Mucosa of descending colon (tissue), 3 donors: Measurements from ENCODE around the gene CDIPT. TPM values are rescaled to one million over a fixed set of nuclear protein-coding genes. Genes with fewer than 3 reads are reported as not detected.

Experiments used
- ATAC-seq: fragments of 200-7000 bp; cut with Tn5 transposase; one replicate; pipeline ENCODE4 v1.9.1; 2020; ENCODE audit warnings: mild to moderate bottlenecking, moderate library complexity
- DNase-seq, 3 donors: peaks; one replicate each; pipeline ENCODE4 v3.0.0-alpha.2; 2020
- H3K36me3 ChIP-seq: fragments of 200-600 bp; one replicate; pipeline ENCODE4 v1.8.0; 2021; ENCODE audit warnings: low read depth, mild to moderate bottlenecking
- H3K4me1 ChIP-seq: fragments of 200-600 bp; one replicate; pipeline ENCODE4 v1.8.0; 2021; ENCODE audit warnings: low read depth, mild to moderate bottlenecking
- H3K4me3 ChIP-seq: fragments of 200-600 bp; one replicate; pipeline ENCODE4 v1.8.0; 2021; ENCODE audit warnings: mild to moderate bottlenecking
- H3K9me3 ChIP-seq: fragments of 200-600 bp; one replicate; pipeline ENCODE4 v1.8.0; 2021; ENCODE audit warnings: mild to moderate bottlenecking
- intact Hi-C, 2 donors: fragments of 100-400 bp; cut with DNase I in 1 of 2; cut with micrococcal nuclease in 1 of 2; formaldehyde crosslinking; loops; one replicate each; pipeline versions ENCODE4 v1.11.0 to v1.11.1; 2022; cut with DNase I, micrococcal nuclease
- total RNA-seq, 3 donors: library from RNA; stranded (reverse); fragmentation: NEBNext Ultra II Directional in 2 of 3; extraction: Animal tissue kit (Norgen Biotek cat#: 25700) in 2 of 3; gene quantifications; one replicate each; pipeline versions ENCODE4 v1.2.1 to v1.2.4, GENCODE V29; 2021 to 2023
- TF ChIP-seq, protein P1 (sequence below): fragments of 200-600 bp; IDR thresholded peaks from one replicate; pipeline ENCODE4 v1.8.0; 2022; ENCODE audit warnings: antibody characterized with exemption, mild to moderate bottlenecking
- donor health status: DM: no; HTN: no; CAD: no; lungs with moderate emphysema.
- donor health status: DM: no; HTN: no; CAD: no.
- donor health status: DM: no; HTN: yes; CAD: no.

CDIPT gene
- total RNA-seq, 3 donors from 2014 or later: 53.1 to 102 (median 90.5) TPM

DNA sequence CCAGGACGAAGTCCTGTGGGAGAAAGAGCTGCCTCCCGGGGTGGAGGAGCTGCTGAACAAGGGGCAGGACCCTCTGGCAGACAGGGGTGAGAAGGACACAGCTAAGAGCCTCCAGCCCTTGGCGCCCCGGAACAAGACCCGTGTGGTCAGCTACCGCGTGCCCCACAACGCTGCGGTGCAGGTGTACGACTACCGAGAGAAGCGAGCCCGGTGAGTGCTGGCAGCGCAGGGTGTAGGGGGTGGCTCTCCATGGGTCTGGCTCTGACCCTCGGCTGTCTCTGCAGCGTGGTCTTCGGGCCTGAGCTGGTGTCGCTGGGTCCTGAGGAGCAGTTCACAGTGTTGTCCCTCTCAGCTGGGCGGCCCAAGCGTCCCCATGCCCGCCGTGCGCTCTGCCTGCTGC, 21.4 kb downstream of the CDIPT start:
- Histone ChIP-seq H3K36me3 (peaks cover 49% of the 10 kb centered on the region), H3K4me1 (no peaks in the 10 kb centered on the region), H3K4me3 (no peak overlapping the region), H3K9me3 (no peaks in the 10 kb centered on the region)
- intact Hi-C loops: no loop called here
- no peak for DNase-seq
- no peak for ATAC-seq
- TF ChIP-seq, protein P1, sequence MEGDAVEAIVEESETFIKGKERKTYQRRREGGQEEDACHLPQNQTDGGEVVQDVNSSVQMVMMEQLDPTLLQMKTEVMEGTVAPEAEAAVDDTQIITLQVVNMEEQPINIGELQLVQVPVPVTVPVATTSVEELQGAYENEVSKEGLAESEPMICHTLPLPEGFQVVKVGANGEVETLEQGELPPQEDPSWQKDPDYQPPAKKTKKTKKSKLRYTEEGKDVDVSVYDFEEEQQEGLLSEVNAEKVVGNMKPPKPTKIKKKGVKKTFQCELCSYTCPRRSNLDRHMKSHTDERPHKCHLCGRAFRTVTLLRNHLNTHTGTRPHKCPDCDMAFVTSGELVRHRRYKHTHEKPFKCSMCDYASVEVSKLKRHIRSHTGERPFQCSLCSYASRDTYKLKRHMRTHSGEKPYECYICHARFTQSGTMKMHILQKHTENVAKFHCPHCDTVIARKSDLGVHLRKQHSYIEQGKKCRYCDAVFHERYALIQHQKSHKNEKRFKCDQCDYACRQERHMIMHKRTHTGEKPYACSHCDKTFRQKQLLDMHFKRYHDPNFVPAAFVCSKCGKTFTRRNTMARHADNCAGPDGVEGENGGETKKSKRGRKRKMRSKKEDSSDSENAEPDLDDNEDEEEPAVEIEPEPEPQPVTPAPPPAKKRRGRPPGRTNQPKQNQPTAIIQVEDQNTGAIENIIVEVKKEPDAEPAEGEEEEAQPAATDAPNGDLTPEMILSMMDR: no peak

- intact Hi-C loops: no loop called here
- TF ChIP-seq, protein P1: no peak
- ATAC-seq: no peak
Observed at GRCh38 chr16:29840240-29840639, 22.8 kb downstream of the CDIPT start.

DNA sequence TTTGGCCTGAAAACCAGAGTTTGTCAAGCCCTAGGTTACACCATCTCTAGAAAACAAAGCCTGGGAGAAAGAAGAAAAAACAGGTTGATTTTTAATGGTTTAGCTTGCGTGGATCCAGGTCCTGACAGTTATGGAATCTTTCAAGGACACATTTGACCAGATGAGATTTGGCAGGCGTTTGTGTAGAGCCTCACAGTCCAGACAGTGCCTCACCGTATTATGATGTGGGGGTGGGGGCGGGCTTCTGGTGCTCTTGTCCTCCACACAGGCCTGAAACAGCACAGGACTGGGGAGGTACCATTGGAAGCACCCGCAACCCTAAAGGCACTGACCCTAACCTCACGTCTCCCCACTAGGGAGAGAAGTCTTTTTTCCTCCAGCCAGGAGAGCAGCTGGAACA, 23.2 kb downstream of the CDIPT start:
- H3K4me3 ChIP-seq: no peak overlapping the region
- no peaks in the 10 kb centered on the region for H3K9me3 ChIP-seq
- TF ChIP-seq, protein P1: no peak
- peaks cover 42% of the 10 kb centered on the region for H3K36me3 ChIP-seq
- H3K4me1 ChIP-seq: no peaks in the 10 kb centered on the region
- ATAC-seq (no peak), DNase-seq (no peak)
- intact Hi-C loops: no loop called here

More at GRCh38 chr16:29840240-29840639, 22.8 kb downstream of the CDIPT start:
- Histone ChIP-seq H3K9me3 (no peaks in the 10 kb centered on the region), H3K36me3 (peaks cover 46% of the 10 kb centered on the region), H3K4me1 (no peaks in the 10 kb centered on the region), H3K4me3 (no peak overlapping the region)
- no peak for DNase-seq

- intact Hi-C loops: no loop called here
- ATAC-seq (no peak), DNase-seq (no peak)
- no peaks in the 10 kb centered on the region for H3K4me1 ChIP-seq
- peaks cover 42% of the 10 kb centered on the region for H3K36me3 ChIP-seq
- H3K9me3 ChIP-seq: no peaks in the 10 kb centered on the region
- TF ChIP-seq, protein P1: no peak
- no peak overlapping the region for H3K4me3 ChIP-seq
Observed at GRCh38 chr16:29837841-29838240, 25.2 kb downstream of the CDIPT start.

- no peaks in the 10 kb centered on the region for H3K4me1 ChIP-seq
- no peak for DNase-seq
- TF ChIP-seq, protein P1: no peak
- peaks cover 33% of the 10 kb centered on the region for H3K36me3 ChIP-seq
- ATAC-seq: peak; percentile 12
- no peaks in the 10 kb centered on the region for H3K9me3 ChIP-seq
- H3K4me3 ChIP-seq: no peak overlapping the region
- intact Hi-C loops: no loop called here
Observed at GRCh38 chr16:29836623-29837022, 26.4 kb downstream of the CDIPT start.

DNA sequence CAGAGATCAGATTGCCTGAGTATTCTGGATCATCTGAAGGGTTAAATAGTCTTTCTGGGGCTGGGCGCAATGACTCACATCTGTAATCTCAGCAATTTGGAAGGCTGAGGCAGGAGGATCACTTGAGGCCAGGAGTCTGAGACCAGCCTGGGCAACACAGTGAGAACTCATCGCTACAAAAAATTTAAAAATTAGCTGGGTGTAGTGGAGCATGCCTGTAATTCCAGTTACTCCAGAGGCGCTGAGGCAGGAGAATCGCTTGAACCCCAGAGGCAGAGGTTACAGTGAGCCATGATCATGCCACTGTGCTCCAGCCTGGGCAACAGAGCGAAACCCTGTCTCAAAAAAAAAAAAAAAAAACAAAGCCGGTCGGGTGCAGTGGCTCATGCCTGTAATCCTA, 27.1 kb downstream of the CDIPT start:
- no peak for ATAC-seq
- H3K4me3 ChIP-seq: no peak overlapping the region
- TF ChIP-seq, protein P1: no peak
- H3K9me3 ChIP-seq: no peaks in the 10 kb centered on the region
- H3K4me1 ChIP-seq: no peaks in the 10 kb centered on the region
- DNase-seq: no peak
- intact Hi-C loops: no loop called here
- peaks cover 29% of the 10 kb centered on the region for H3K36me3 ChIP-seq
